Spleen (tissue), 11 donors: Measurements from ENCODE around the gene GRN. TPM values are rescaled to one million over a fixed set of nuclear protein-coding genes. Genes with fewer than 3 reads are reported as not detected.

Experiments used
- DNase-seq: peaks from one replicate; pipeline ENCODE4 v3.0.0-alpha.2; 2020
- H3K27ac ChIP-seq, 8 donors: fragments of 200-600 bp; sonication (generic) in 7 of 8; 1 replicate in 4 of 8; 2 replicates in 4 of 8; pipeline versions ENCODE4 v1.5.0 to v1.8.0; 2016 to 2021; ENCODE audit warnings: inconsistent platforms in 4 of 8, mild to moderate bottlenecking in 4 of 8, moderate library complexity in 1 of 8
- H3K27me3 ChIP-seq, 7 donors: fragments of 200-600 bp; sonication (generic) in 6 of 7; replicated peaks in 1 of 7; 1 replicate in 4 of 7; 2 replicates in 3 of 7; pipeline versions ENCODE4 v1.5.0 to v1.8.0; 2016 to 2021; ENCODE audit warnings: inconsistent platforms in 3 of 7, mild to moderate bottlenecking in 1 of 7
- H3K36me3 ChIP-seq, 6 donors: fragments of 200-600 bp; sonication (generic) in 5 of 6; 1 replicate in 4 of 6; 2 replicates in 2 of 6; pipeline versions ENCODE4 v1.5.0 to v1.8.0; 2016 to 2021; ENCODE audit warnings: inconsistent platforms in 2 of 6
- H3K4me1 ChIP-seq, 6 donors: fragments of 200-600 bp; sonication (generic) in 5 of 6; 1 replicate in 3 of 6; 2 replicates in 3 of 6; pipeline versions ENCODE4 v1.5.0 to v1.8.0; 2016 to 2021; ENCODE audit warnings: inconsistent platforms in 3 of 6
- H3K4me3 ChIP-seq, 8 donors: fragments of 200-600 bp; sonication (generic) in 7 of 8; 1 replicate in 4 of 8; 2 replicates in 4 of 8; pipeline versions ENCODE4 v1.5.0 to v1.8.0; 2016 to 2021; ENCODE audit warnings: inconsistent platforms in 4 of 8, mild to moderate bottlenecking in 4 of 8, moderate library complexity in 2 of 8
- H3K9me3 ChIP-seq, 8 donors: fragments of 200-600 bp; sonication (generic) in 7 of 8; 1 replicate in 4 of 8; 2 replicates in 4 of 8; pipeline versions ENCODE4 v1.5.0 to v1.8.0; 2016 to 2021; ENCODE audit warnings: inconsistent platforms in 4 of 8
- POLR2A ChIP-seq, 3 donors: fragments of 450-650 bp; IDR thresholded peaks; one replicate each; pipeline ENCODE4 v1.5.1; 2017; ENCODE audit warnings: antibody characterized with exemption in 3 of 3, mild to moderate bottlenecking in 1 of 3
- POLR2AphosphoS5 ChIP-seq, 3 donors: sonication (generic); formaldehyde crosslinking; IDR thresholded peaks; one replicate each; pipeline ENCODE4 v1.5.1; 2017; ENCODE audit warnings: antibody characterized with exemption in 3 of 3
- WGBS, 5 donors: extraction: QIAGEN DNeasy Blood & Tissue Kit in 3 of 5; methylation state at CpG; one replicate each; pipeline versions ENCODE4 v1.1.5 to v1.1.7; 2013 to 2018; 5-methylcytosine and 5-hydroxymethylcytosine counted together
- intact Hi-C: fragments of 100-400 bp; cut with DNase I; formaldehyde crosslinking; loops from one replicate; pipeline ENCODE4 v1.15.0; 2023; ENCODE audit warnings: low total_unique reads
- polyA plus RNA-seq, 3 donors: library from polyadenylated mRNA; stranded (reverse); fragments of 200-250 nt; gene quantifications; one replicate each; pipeline ENCODE4 v1.2.1, GENCODE V29; 2013
- total RNA-seq, 7 donors: library from RNA; depleted of rRNA in 3 of 7; stranded (reverse); fragments of >200 nt in 3 of 7; fragmentation: NEBNext Ultra II Directional in 4 of 7; extraction: Animal tissue kit (Norgen Biotek cat#: 25700) in 4 of 7; gene quantifications; one replicate each; pipeline versions ENCODE4 v1.1.0 to v1.2.1, GENCODE V29; 2016 to 2021
- TF ChIP-seq, protein P1 (sequence below), 11 experiments: fragments of 200-600 bp in 7 of 11; fragments of 450-650 bp in 4 of 11; sonication (generic) in 4 of 11; IDR thresholded peaks in 8 of 11; conservative IDR thresholded peaks in 3 of 11; 1 replicate in 7 of 11; 2 replicates in 4 of 11; pipeline versions ENCODE4 v1.4.0 to v1.8.0; 2016 to 2021; ENCODE audit warnings: antibody characterized with exemption in 11 of 11, inconsistent platforms in 4 of 11, mild to moderate bottlenecking in 1 of 11
- donor health status: healthy with polysubstance abuse.
- donor health status: DM: no; HTN: no; CAD: no; lungs with moderate emphysema.
- donor health status: DM: no; HTN: no; CAD: no.
- donor health status: Bipolar disorder and iron deficiency.
- donor health status: healthy.
- donor health status: DM: no; HTN: no; CAD: no.
- donor health status: DM: yes; HTN: yes; CAD: no.

The GRN gene
- total and polyA plus RNA-seq, 10 donors: 135 to 896 (median 512) TPM

DNA sequence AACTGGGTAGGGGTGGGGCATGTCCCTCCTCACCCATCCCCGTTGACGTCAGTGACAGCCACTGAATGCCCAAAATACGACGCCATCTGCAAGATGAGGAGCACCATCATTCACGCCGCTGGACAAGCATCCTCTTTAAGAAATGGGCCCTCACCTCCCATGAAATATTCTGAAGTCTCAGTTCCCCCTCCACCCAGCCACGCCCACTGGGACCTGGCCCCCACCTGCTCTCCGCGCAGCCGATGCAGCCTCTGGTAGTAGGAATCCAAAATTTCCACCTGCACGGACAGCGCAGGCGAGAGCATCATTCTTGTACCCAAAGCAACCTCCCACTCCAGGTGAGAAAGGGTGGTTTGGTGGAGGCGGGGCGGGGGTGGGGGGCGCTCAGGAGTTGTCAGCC, 38.8 kb downstream of the GRN start:
- no peaks in the 10 kb centered on the region for H3K36me3 ChIP-seq
- TF ChIP-seq, protein P1, sequence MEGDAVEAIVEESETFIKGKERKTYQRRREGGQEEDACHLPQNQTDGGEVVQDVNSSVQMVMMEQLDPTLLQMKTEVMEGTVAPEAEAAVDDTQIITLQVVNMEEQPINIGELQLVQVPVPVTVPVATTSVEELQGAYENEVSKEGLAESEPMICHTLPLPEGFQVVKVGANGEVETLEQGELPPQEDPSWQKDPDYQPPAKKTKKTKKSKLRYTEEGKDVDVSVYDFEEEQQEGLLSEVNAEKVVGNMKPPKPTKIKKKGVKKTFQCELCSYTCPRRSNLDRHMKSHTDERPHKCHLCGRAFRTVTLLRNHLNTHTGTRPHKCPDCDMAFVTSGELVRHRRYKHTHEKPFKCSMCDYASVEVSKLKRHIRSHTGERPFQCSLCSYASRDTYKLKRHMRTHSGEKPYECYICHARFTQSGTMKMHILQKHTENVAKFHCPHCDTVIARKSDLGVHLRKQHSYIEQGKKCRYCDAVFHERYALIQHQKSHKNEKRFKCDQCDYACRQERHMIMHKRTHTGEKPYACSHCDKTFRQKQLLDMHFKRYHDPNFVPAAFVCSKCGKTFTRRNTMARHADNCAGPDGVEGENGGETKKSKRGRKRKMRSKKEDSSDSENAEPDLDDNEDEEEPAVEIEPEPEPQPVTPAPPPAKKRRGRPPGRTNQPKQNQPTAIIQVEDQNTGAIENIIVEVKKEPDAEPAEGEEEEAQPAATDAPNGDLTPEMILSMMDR (IDR thresholded peaks at IDR 0.05 in 8 of 11, conservative IDR thresholded peaks at IDR 0.05 in 3 of 11): no peak
- TF ChIP-seq POLR2A (IDR thresholded peaks at IDR 0.05) (no peak), POLR2AphosphoS5 (IDR thresholded peaks at IDR 0.05) (no peak)
- no peak overlapping the region for H3K4me3 ChIP-seq
- no peak overlapping the region for H3K27ac ChIP-seq
- intact Hi-C loops: no loop called here
- peaks cover 0 to 76% (median 22%) of the 10 kb centered on the region in 7 donors for H3K27me3 ChIP-seq
- no peaks in the 10 kb centered on the region for H3K9me3 ChIP-seq
- H3K4me1 ChIP-seq: peaks cover 15 to 22% (median 18%) of the 10 kb centered on the region in 6 donors
- 81 to 95% (median 84%) methylated on average over 8 to 16 of the region's 16 CpGs for WGBS, 5 donors
- no peak for DNase-seq

DNA sequence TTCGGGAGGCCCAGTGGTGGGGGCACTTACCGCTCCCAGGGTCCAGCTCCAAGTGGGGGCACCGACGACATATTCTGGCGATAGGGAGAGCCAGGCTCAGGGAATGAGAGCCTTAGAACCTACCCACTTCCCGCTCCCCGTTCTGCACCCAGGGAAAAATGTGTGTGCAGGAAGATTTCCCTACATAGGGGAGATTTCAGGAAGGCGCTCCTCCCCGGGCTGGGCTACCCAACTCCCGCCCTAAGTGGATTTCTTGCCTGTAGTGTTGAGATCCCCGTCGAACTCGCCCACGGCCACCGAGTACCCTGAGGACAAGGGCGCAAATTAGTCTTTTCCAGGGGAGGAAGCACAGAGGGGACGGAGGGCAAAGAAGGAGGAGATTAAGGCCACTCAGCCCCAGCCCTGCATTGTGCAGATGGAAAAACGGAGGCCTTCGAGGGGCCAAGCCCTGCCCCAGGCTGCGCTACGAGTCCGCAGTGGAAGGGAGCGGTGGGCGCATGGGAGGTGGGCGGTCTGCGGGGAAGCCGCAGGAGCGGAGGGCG, 39.2 kb downstream of the GRN start:
- Histone ChIP-seq H3K27ac (no peak overlapping the region), H3K4me3 (peak overlapping the region in 5 of 8 donors; percentile 43 to 72 (median 47)), H3K9me3 (no peaks in the 10 kb centered on the region), H3K27me3 (peaks cover 0 to 76% (median 22%) of the 10 kb centered on the region in 7 donors), H3K36me3 (no peaks in the 10 kb centered on the region), H3K4me1 (peaks cover 15 to 22% (median 18%) of the 10 kb centered on the region in 6 donors)
- whole genome bisulfite sequencing, 5 donors: 52 to 67% (median 55%) methylated on average over 26 to 29 of the region's 29 CpGs
- no peak for DNase-seq
- intact Hi-C loops: no loop called here
- no peak for TF ChIP-seq POLR2A (IDR thresholded peaks at IDR 0.05)
- no peak for TF ChIP-seq POLR2AphosphoS5 (IDR thresholded peaks at IDR 0.05)
- TF ChIP-seq, protein P1 (IDR thresholded peaks at IDR 0.05 in 8 of 11, conservative IDR thresholded peaks at IDR 0.05 in 3 of 11): no peak

DNA sequence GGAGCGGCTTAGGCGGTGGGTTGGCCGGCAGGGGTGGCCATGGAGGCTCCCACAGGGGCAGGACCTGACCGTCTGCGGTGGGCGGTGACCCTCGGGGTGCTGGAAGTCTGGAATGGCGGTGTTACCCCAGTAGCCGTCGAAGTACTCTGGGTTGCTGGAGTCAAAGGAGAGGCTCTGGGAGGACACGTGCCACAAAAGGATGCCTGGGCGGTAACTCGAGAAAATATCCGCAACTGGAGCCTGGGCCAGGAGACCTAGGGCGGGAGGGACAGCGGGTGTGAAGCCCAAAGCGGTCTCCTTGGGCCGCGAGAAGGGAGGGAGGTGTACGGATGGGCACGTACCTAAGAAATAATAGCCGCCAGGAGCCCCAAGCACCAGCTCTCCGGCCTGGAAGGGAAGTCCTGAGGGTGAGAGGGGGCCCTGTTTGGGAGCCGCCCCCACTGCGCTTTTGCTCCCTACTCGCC, 39.8 kb downstream of the GRN start:
- Histone ChIP-seq H3K27ac (peak overlapping the region in 1 of 8 donors; percentile 12), H3K36me3 (no peaks in the 10 kb centered on the region), H3K4me3 (peak overlapping the region; percentile 32 to 72 (median 46)), H3K27me3 (peaks cover 0 to 71% (median 22%) of the 10 kb centered on the region in 7 donors), H3K9me3 (no peaks in the 10 kb centered on the region), H3K4me1 (peaks cover 15 to 25% (median 18%) of the 10 kb centered on the region in 6 donors)
- no peak for DNase-seq
- WGBS, 5 donors: 5 to 20% (median 10%) methylated on average over 21 to 26 of the region's 26 CpGs
- TF ChIP-seq POLR2AphosphoS5 (IDR thresholded peaks at IDR 0.05) (no peak), POLR2A (IDR thresholded peaks at IDR 0.05) (no peak)
- TF ChIP-seq, protein P1 (IDR thresholded peaks at IDR 0.05 in 8 of 11, conservative IDR thresholded peaks at IDR 0.05 in 3 of 11): no peak
- intact Hi-C loops: no loop called here

DNA sequence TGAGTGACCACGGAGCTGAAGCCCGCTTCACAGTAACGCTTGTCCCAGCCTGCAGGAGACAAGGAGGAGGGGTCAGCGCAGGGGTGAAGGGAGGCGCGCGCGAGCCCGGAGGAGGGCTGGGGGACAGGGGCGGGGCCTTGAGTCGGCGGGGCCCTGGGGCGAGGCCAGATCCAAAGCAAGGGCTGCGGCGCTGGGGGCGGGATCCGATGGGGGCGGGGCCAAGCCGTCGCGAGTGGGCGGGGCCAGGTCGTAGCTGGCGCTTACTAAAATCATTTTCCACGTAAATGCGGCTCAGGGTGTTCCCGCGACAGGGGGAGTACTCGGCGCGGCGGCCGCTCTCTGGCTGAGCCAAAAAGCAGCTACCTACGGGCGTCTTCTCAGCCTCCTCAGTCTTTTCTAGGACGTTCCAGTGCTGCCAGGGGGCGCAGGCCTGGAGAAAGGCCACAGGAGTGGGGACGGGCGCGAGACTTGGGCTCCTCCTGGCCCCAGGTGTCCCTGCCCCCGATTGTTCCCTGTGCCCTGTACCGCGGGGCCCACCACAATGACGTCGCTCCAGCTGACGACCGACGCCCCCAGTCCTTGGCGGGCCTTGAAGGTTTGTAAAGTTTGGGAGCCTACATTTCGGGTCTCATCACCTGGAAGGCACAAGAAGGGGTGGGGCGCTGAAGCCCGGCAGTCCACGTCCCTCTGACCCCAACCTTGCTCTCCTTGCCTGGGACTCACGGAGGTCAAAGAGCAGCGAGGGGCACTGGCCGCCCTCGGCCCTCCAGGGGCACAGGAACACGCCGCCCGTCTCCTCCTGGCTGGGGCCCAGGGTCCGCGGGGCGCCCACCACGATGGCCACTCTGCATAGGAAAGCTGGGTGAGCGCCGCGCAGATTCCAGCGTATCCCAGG, 40.4 kb downstream of the GRN start:
- Histone ChIP-seq H3K9me3 (no peaks in the 10 kb centered on the region), H3K27me3 (peaks cover 0 to 64% (median 22%) of the 10 kb centered on the region in 7 donors), H3K36me3 (no peaks in the 10 kb centered on the region), H3K27ac (peak overlapping the region in 1 of 8 donors; percentile 12), H3K4me1 (peaks cover 15 to 27% (median 18%) of the 10 kb centered on the region in 6 donors), H3K4me3 (peak overlapping the region; percentile 32 to 72 (median 46))
- WGBS, 5 donors: 4 to 10% (median 7%) methylated on average over 39 to 68 of the region's 68 CpGs
- peak; percentile 88 for DNase-seq
- intact Hi-C loops: no loop called here
- TF ChIP-seq POLR2AphosphoS5 (IDR thresholded peaks at IDR 0.05) (peak; percentile 23 to 68 (median 47)), POLR2A (IDR thresholded peaks at IDR 0.05) (no peak)
- TF ChIP-seq, protein P1 (IDR thresholded peaks at IDR 0.05 in 8 of 11, conservative IDR thresholded peaks at IDR 0.05 in 3 of 11): peak in 1 of 11 experiments; percentile 12
